H9 (cell line): Measurements from ENCODE around the gene TFF1. TPM values are rescaled to one million over a fixed set of nuclear protein-coding genes. Genes with fewer than 3 reads are reported as not detected.
A peak's percentile ranks its signal among the peaks of the same experiment; 100 is the strongest.

Experiments used
- DNase-seq: peaks from one replicate; pipeline ENCODE4 v3.0.0-alpha.2; 2017
- H2AFZ ChIP-seq: one replicate; pipeline ENCODE4 v1.6.1; 2013; ENCODE audit warnings: mild to moderate bottlenecking, low read length, control low read depth, moderate library complexity
- H2AK5ac ChIP-seq: 2 replicates; pipeline ENCODE4 v1.6.1; 2013; ENCODE audit warnings: low read length, control low read depth, mixed read lengths; ENCODE audit not compliant: insufficient read length
- H2BK120ac ChIP-seq: one replicate; pipeline ENCODE4 v1.6.1; 2013; ENCODE audit warnings: low read depth, mild to moderate bottlenecking, low read length, control low read depth, inconsistent platforms; ENCODE audit not compliant: poor library complexity, severe bottlenecking
- H2BK12ac ChIP-seq: 2 replicates; pipeline ENCODE4 v1.6.1; 2013; ENCODE audit warnings: low read length, control low read depth, mixed read lengths, low read depth; ENCODE audit not compliant: insufficient read length
- H2BK15ac ChIP-seq: 2 replicates; pipeline ENCODE4 v1.6.1; 2013; ENCODE audit warnings: low read depth, low read length, control low read depth
- H2BK20ac ChIP-seq: one replicate; pipeline ENCODE4 v1.6.1; 2013; ENCODE audit warnings: low read depth, mild to moderate bottlenecking, low read length, control low read depth, inconsistent platforms; ENCODE audit not compliant: poor library complexity, severe bottlenecking
- H2BK5ac ChIP-seq: 2 replicates; pipeline ENCODE4 v1.6.1; 2013; ENCODE audit warnings: low read length, control low read depth, mixed read lengths; ENCODE audit not compliant: insufficient read length
- H3K14ac ChIP-seq: 2 replicates; pipeline ENCODE4 v1.6.1; 2013; ENCODE audit warnings: low read length, control low read depth; ENCODE audit not compliant: insufficient read depth
- H3K18ac ChIP-seq: 2 replicates; pipeline ENCODE4 v1.6.1; 2013; ENCODE audit warnings: low read depth, mild to moderate bottlenecking, mixed read lengths, low read length, control low read depth; ENCODE audit not compliant: insufficient read length
- H3K23ac ChIP-seq: 2 replicates; pipeline ENCODE4 v1.6.1; 2013; ENCODE audit warnings: low read length, control low read depth, mixed read lengths, low read depth; ENCODE audit not compliant: insufficient read length
- H3K23me2 ChIP-seq: 2 replicates; pipeline ENCODE4 v1.6.1; 2013; ENCODE audit warnings: low read depth, mild to moderate bottlenecking, mixed read lengths, low read length, control low read depth; ENCODE audit not compliant: insufficient read length, poor library complexity, severe bottlenecking
- H3K27ac ChIP-seq: 2 replicates; pipeline ENCODE4 v1.5.1; 2013; ENCODE audit warnings: low read length, control low read depth, mixed read lengths, low read depth; ENCODE audit not compliant: insufficient read length
- H3K27me3 ChIP-seq: 2 replicates; pipeline ENCODE4 v1.6.1; 2013; ENCODE audit warnings: low read length, control low read depth, inconsistent platforms; ENCODE audit not compliant: insufficient read depth
- H3K4ac ChIP-seq: 2 replicates; pipeline ENCODE4 v1.6.1; 2013; ENCODE audit warnings: low read depth, mild to moderate bottlenecking, control low read depth, inconsistent platforms, low read length, moderate library complexity
- H3K4me1 ChIP-seq: 2 replicates; pipeline ENCODE4 v1.6.1; 2013; ENCODE audit warnings: low read length, control low read depth, inconsistent platforms; ENCODE audit not compliant: insufficient read depth
- H3K4me2 ChIP-seq: 2 replicates; pipeline ENCODE4 v1.6.1; 2013; ENCODE audit warnings: low read length, control low read depth, mixed read lengths; ENCODE audit not compliant: insufficient read length, insufficient read depth
- H3K56ac ChIP-seq: 2 replicates; pipeline ENCODE4 v1.6.1; 2013; ENCODE audit warnings: low read depth, mild to moderate bottlenecking, mixed read lengths, low read length, control low read depth; ENCODE audit not compliant: insufficient read length
- H3K79me1 ChIP-seq: 2 replicates; pipeline ENCODE4 v1.6.1; 2013; ENCODE audit warnings: low read depth, mild to moderate bottlenecking, moderate library complexity, low read length, control low read depth, inconsistent platforms; ENCODE audit not compliant: insufficient read depth, poor library complexity, severe bottlenecking
- H3K79me2 ChIP-seq: 2 replicates; pipeline ENCODE4 v1.6.1; 2013; ENCODE audit warnings: low read length, control low read depth, inconsistent platforms; ENCODE audit not compliant: insufficient read depth
- H3K9ac ChIP-seq: 2 replicates; pipeline ENCODE4 v1.6.1; 2013; ENCODE audit warnings: low read length, control low read depth, mixed read lengths; ENCODE audit not compliant: insufficient read length; ENCODE audit errors: extremely low read depth
- H3K9me3 ChIP-seq: one replicate; pipeline ENCODE4 v1.6.1; 2013; ENCODE audit warnings: low read depth, low read length, inconsistent platforms; ENCODE audit not compliant: control insufficient read depth
- H3T11ph ChIP-seq: one replicate; pipeline ENCODE4 v1.6.1; 2013; ENCODE audit warnings: mild to moderate bottlenecking, low read length, control low read depth, inconsistent platforms
- H4K20me1 ChIP-seq: one replicate; pipeline ENCODE4 v1.6.1; 2013; ENCODE audit not compliant: control insufficient read depth, insufficient read length, insufficient read depth
- H4K5ac ChIP-seq: 2 replicates; pipeline ENCODE4 v1.6.1; 2013; ENCODE audit warnings: low read depth, mild to moderate bottlenecking, mixed read lengths, low read length, control low read depth; ENCODE audit not compliant: insufficient read length
- H4K8ac ChIP-seq: replicated peaks from 2 replicates; pipeline ENCODE4 v1.6.1; 2013; ENCODE audit warnings: low read length, control low read depth, mixed read lengths, low read depth; ENCODE audit not compliant: insufficient read length
- H4K91ac ChIP-seq: 2 replicates; pipeline ENCODE4 v1.6.1; 2013; ENCODE audit warnings: low read depth, mild to moderate bottlenecking, moderate library complexity, mixed read lengths, low read length, control low read depth; ENCODE audit not compliant: insufficient read length
- H3K27ac Mint-ChIP-seq, 3 experiments: 2 replicates in 2 of 3; 3 replicates in 1 of 3; pipeline ENCODE4 v1.8.0; 2020 to 2021; ENCODE audit warnings: mixed read lengths in 3 of 3, mild to moderate bottlenecking in 1 of 3, moderate library complexity in 1 of 3
- H3K27me3 Mint-ChIP-seq: 2 replicates; pipeline ENCODE4 v1.8.0; 2021; ENCODE audit warnings: low read depth, mild to moderate bottlenecking, moderate library complexity, mixed read lengths
- H3K36me3 Mint-ChIP-seq, 3 experiments: 2 replicates in 2 of 3; 3 replicates in 1 of 3; pipeline ENCODE4 v1.8.0; 2020 to 2021; ENCODE audit warnings: low read depth in 3 of 3, mixed read lengths in 3 of 3; ENCODE audit not compliant: insufficient read depth in 1 of 3
- H3K4me1 Mint-ChIP-seq, 2 experiments: 2 replicates each; pipeline ENCODE4 v1.8.0; 2020; ENCODE audit warnings: mixed read lengths in 2 of 2
- H3K4me3 Mint-ChIP-seq, 2 experiments: 2 replicates in 1 of 2; 3 replicates in 1 of 2; pipeline ENCODE4 v1.8.0; 2020 to 2021; ENCODE audit warnings: mild to moderate bottlenecking in 2 of 2, mixed read lengths in 2 of 2, moderate library complexity in 1 of 2
- H3K9me3 Mint-ChIP-seq, 2 experiments: 2 replicates in 1 of 2; 3 replicates in 1 of 2; pipeline ENCODE4 v1.8.0; 2020; ENCODE audit warnings: mild to moderate bottlenecking in 2 of 2, mixed read lengths in 2 of 2, moderate library complexity in 1 of 2
- WGBS: extraction: QIAGEN DNeasy Blood & Tissue Kit; methylation state at CpG from one replicate; pipeline ENCODE4 v1.1.7; 2013; ENCODE audit warnings: missing lambda C conversion rate, low lambda C conversion rate, mixed read lengths; ENCODE audit not compliant: insufficient read length; ENCODE audit errors: extremely low coverage; 5-methylcytosine and 5-hydroxymethylcytosine counted together
- total RNA-seq: library from RNA; stranded (reverse); gene quantifications from 2 replicates; pipeline ENCODE4 v1.2.1, GENCODE V29; 2021
- TF ChIP-seq, protein P1 (sequence below): fragments of 200-600 bp; sonication (generic); conservative IDR thresholded peaks from 3 replicates; pipeline ENCODE4 v1.8.0; 2021; ENCODE audit warnings: antibody characterized with exemption, mild to moderate bottlenecking

The TFF1 gene
- total RNA-seq, 1 experiment from 2014 or later, result not detected

DNA sequence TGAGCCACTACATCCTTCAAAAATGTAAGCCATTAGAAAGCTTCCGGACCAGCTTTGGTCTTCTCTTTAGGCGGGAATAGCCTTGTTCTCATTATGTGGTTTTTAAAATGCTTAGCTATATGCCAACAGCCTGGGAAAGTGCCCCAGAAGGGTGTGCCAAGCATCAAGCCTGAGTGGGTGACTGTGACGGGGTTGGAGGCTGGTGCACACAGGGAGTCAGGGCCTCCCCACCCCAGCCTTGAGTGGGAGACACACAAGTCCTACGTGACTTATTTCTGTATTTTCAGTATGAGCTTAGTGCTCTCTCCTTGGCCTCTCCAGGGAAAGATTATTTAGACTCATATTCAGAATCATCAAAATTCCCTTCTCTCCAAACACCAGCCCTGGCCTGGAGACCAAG, 47.2 kb upstream of the TFF1 start:
- Histone ChIP-seq H3K14ac (no peak overlapping the region), H2BK120ac (no peak overlapping the region), H3K18ac (no peak overlapping the region), H2BK5ac (no peak overlapping the region), H2BK20ac (no peak overlapping the region), H4K91ac (no peak overlapping the region), H4K5ac (no peak overlapping the region), H3K23ac (no peak overlapping the region), H3K4ac (no peak overlapping the region), H2AFZ (no peak overlapping the region), H2AK5ac (no peak overlapping the region), H4K20me1 (no peaks in the 10 kb centered on the region), H3K9ac (no peak overlapping the region), H4K8ac (no peak overlapping the region), H3K56ac (no peak overlapping the region), H3K79me1 (no peaks in the 10 kb centered on the region), H3K27me3 (no peaks in the 10 kb centered on the region), H2BK12ac (no peak overlapping the region), H3K27ac (no peak overlapping the region), H3K79me2 (no peaks in the 10 kb centered on the region), H3K4me1 (no peaks in the 10 kb centered on the region), H3T11ph (no peak overlapping the region), H3K9me3 (no peaks in the 10 kb centered on the region), H3K4me2 (no peak overlapping the region), H2BK15ac (no peak overlapping the region), H3K23me2 (no peaks in the 10 kb centered on the region)
- no peak for DNase-seq
- H3K4me1 Mint-ChIP-seq, result peaks cover 11 to 14% of the 10 kb centered on the region in 2 experiments
- no CpG with 5 or more reads among the region's 4 CpGs for WGBS
- H3K27me3 Mint-ChIP-seq, result peaks cover 4% of the 10 kb centered on the region
- no peaks in the 10 kb centered on the region for H3K36me3 Mint-ChIP-seq
- peak overlapping the region in 1 of 3 experiments; percentile 28; a peak in 2 of 7 replicates for H3K27ac Mint-ChIP-seq
- no peak overlapping the region for H3K4me3 Mint-ChIP-seq
- TF ChIP-seq, protein P1, sequence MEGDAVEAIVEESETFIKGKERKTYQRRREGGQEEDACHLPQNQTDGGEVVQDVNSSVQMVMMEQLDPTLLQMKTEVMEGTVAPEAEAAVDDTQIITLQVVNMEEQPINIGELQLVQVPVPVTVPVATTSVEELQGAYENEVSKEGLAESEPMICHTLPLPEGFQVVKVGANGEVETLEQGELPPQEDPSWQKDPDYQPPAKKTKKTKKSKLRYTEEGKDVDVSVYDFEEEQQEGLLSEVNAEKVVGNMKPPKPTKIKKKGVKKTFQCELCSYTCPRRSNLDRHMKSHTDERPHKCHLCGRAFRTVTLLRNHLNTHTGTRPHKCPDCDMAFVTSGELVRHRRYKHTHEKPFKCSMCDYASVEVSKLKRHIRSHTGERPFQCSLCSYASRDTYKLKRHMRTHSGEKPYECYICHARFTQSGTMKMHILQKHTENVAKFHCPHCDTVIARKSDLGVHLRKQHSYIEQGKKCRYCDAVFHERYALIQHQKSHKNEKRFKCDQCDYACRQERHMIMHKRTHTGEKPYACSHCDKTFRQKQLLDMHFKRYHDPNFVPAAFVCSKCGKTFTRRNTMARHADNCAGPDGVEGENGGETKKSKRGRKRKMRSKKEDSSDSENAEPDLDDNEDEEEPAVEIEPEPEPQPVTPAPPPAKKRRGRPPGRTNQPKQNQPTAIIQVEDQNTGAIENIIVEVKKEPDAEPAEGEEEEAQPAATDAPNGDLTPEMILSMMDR, result no peak
- no peaks in the 10 kb centered on the region; a peak in 1 of 5 replicates for H3K9me3 Mint-ChIP-seq
